ENCODE results near the gene ZNF223.

DNA sequence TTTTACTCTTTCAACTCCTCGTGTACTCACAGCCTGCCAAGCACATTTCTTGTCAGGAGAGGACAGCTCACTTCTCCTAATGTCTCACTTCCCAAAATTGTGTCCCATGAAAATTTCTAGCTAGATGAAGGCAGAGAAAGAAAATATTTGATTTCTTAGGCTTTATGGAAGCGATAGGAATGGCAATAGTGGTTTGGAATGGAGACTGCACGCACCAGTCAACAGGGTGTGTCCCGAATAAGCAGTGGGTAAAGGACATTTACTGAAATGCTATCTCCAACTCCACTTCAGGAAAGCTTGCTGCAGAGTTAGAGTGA is 27.0 kb upstream of the ZNF223 start:
- TF ChIP-seq CTCF (IDR thresholded peaks at IDR 0.05 in 4 of 5, conservative IDR thresholded peaks at IDR 0.05 in 1 of 5) (no peak), POLR2A (IDR thresholded peaks at IDR 0.05) (no peak)

Measured in gastrocnemius medialis (tissue), 4 donors.